ENCODE data around the gene HOXC6. TPM values are rescaled to one million over a fixed set of nuclear protein-coding genes. Genes with fewer than 3 reads are reported as not detected.

Gene HOXC6
- total and polyA plus RNA-seq, 2 of the 13 experiments (the other 11 are each of a cell fraction or from before 2014, with no cell fraction given): not detected

DNA sequence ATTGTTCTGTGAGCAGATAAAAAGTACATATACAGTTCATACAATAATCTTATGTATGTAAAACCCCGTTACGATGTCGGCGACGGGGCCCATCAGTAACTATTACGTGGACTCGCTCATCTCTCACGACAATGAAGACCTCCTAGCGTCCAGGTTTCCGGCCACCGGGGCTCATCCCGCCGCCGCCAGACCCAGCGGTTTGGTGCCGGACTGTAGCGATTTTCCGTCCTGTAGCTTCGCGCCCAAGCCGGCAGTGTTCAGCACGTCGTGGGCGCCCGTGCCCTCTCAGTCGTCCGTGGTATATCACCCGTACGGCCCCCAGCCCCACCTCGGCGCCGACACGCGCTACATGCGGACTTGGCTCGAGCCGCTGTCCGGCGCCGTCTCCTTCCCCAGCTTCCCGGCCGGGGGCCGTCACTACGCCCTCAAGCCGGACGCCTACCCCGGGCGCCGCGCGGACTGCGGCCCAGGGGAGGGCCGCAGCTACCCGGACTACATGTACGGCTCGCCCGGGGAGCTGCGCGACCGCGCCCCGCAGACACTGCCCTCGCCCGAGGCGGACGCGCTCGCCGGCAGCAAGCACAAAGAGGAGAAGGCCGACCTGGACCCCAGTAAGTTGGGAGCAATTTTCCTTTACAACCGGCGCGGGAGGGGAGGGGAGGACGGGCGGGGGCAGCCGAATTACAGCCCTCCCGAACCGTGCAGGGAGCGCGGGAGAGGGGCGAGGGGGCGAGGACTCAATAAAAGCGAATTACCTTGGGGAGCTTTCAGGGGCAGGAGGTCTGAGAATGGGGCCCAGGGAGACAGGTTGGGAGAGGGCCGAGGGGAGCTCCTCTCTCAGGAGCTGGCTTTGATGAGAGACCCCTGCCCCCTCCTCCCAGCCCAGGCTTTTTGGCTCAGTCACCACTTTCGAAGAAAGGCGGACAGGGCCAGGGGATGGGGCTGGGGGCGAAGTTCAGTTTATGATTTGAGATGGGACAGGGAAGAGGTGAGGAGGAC lies 27.8 kb upstream of the HOXC6 start, which contains the start of gene HOXC9 (continued):
- TF ChIP-seq ZNF768 (CRISPR knock-in tag; IDR thresholded peaks at IDR 0.05) (peak; percentile 24; the same call in 1 of the 2 replicates), SOX6 (IDR thresholded peaks at IDR 0.05) (no peak), SOX6 (CRISPR knock-in tag; IDR thresholded peaks at IDR 0.05) (no peak), SNAPC5 (CRISPR knock-in tag; IDR thresholded peaks at IDR 0.05; ENCODE audit: borderline replicate concordance) (no peak), ZC3H4 (CRISPR knock-in tag; IDR thresholded peaks at IDR 0.05; ENCODE audit: borderline replicate concordance) (no peak), BORCS8-MEF2B (CRISPR knock-in tag; IDR thresholded peaks at IDR 0.05) (no peak), AGO2 (optimal IDR thresholded peaks at IDR 0.05; ENCODE audit: low read depth, low read length) (no peak), ZNF776 (CRISPR knock-in tag; IDR thresholded peaks at IDR 0.05) (no peak), ZNF552 (CRISPR knock-in tag; IDR thresholded peaks at IDR 0.05; ENCODE audit: borderline replicate concordance) (0 out of 2 replicates have a peak, but pooled peaks have one; percentile 43), MYPOP (CRISPR knock-in tag; IDR thresholded peaks at IDR 0.05) (0 out of 2 replicates have a peak, but pooled peaks have one; percentile 34), ZNF550 (CRISPR knock-in tag; IDR thresholded peaks at IDR 0.05; ENCODE audit: borderline replicate concordance) (no peak), RAD51 (IDR thresholded peaks at IDR 0.05; ENCODE audit: borderline replicate concordance) (no peak), ZBTB46 (CRISPR knock-in tag; IDR thresholded peaks at IDR 0.05; ENCODE audit: borderline replicate concordance) (no peak), HNRNPUL1 (IDR thresholded peaks at IDR 0.05; ENCODE audit: low read depth, low read length) (no peak), ZBTB20 (CRISPR knock-in tag; IDR thresholded peaks at IDR 0.05; ENCODE audit: borderline replicate concordance, low read depth) (no peak), ZNF619 (CRISPR knock-in tag; IDR thresholded peaks at IDR 0.05) (no peak), RBFOX2 (IDR thresholded peaks at IDR 0.05; ENCODE audit: low read depth, low read length) (peak; percentile 59), RARG (CRISPR knock-in tag; IDR thresholded peaks at IDR 0.05; ENCODE audit: low read depth) (no peak)
- TF ChIP-seq, protein P1, sequence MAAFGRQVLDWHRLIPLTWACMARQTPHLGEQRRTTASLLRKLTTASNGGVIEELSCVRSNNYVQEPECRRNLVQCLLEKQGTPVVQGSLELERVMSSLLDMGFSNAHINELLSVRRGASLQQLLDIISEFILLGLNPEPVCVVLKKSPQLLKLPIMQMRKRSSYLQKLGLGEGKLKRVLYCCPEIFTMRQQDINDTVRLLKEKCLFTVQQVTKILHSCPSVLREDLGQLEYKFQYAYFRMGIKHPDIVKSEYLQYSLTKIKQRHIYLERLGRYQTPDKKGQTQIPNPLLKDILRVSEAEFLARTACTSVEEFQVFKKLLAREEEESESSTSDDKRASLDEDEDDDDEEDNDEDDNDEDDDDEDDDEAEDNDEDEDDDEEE (CRISPR knock-in tag; IDR thresholded peaks at IDR 0.05): 0 out of 2 replicates have a peak, but pooled peaks have one; percentile 13
- TF ChIP-seq, protein P2, sequence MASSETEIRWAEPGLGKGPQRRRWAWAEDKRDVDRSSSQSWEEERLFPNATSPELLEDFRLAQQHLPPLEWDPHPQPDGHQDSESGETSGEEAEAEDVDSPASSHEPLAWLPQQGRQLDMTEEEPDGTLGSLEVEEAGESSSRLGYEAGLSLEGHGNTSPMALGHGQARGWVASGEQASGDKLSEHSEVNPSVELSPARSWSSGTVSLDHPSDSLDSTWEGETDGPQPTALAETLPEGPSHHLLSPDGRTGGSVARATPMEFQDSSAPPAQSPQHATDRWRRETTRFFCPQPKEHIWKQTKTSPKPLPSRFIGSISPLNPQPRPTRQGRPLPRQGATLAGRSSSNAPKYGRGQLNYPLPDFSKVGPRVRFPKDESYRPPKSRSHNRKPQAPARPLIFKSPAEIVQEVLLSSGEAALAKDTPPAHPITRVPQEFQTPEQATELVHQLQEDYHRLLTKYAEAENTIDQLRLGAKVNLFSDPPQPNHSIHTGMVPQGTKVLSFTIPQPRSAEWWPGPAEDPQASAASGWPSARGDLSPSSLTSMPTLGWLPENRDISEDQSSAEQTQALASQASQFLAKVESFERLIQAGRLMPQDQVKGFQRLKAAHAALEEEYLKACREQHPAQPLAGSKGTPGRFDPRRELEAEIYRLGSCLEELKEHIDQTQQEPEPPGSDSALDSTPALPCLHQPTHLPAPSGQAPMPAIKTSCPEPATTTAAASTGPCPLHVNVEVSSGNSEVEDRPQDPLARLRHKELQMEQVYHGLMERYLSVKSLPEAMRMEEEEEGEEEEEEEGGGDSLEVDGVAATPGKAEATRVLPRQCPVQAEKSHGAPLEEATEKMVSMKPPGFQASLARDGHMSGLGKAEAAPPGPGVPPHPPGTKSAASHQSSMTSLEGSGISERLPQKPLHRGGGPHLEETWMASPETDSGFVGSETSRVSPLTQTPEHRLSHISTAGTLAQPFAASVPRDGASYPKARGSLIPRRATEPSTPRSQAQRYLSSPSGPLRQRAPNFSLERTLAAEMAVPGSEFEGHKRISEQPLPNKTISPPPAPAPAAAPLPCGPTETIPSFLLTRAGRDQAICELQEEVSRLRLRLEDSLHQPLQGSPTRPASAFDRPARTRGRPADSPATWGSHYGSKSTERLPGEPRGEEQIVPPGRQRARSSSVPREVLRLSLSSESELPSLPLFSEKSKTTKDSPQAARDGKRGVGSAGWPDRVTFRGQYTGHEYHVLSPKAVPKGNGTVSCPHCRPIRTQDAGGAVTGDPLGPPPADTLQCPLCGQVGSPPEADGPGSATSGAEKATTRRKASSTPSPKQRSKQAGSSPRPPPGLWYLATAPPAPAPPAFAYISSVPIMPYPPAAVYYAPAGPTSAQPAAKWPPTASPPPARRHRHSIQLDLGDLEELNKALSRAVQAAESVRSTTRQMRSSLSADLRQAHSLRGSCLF (CRISPR knock-in tag; IDR thresholded peaks at IDR 0.05; ENCODE audit: borderline replicate concordance): no peak

All from HepG2 (cell line).